GM19372 (cell line): ENCODE measurements around the gene WDR54.
"Not testable (repeated sequence)": the region's sequence is repeated elsewhere in the genome, so short reads cannot be mapped to it uniquely, and the experiment has no call there.

ENCODE experiments used
- ATAC-seq: cut with Tn5 transposase; IDR thresholded peaks from one replicate; pipeline ENCODE4 v1.9.1; 2021; ENCODE audit warnings: mild to moderate bottlenecking, low read depth, moderate library complexity; ENCODE audit not compliant: unreplicated experiment

Gene WDR54

DNA sequence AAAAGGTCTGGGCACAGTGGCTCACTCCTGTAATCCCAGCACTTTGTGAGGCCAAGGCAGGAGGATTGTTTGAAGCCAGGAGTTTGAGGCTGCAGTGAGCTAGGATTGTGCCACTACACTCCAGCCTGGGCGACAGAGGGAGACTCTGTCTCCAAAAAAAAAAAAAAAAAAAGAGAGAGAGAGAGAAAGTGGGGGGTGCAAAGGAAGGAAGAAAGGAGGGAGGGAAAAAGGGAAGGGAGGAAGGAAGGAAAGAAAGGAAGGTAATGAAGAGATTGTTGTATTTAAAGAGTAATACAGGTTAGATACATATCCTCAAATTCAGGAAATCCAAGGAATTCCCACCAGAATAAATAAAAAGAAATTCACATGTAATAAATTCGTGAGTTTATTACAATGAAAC is 19.6 kb upstream of the WDR54 start:
- ATAC-seq: no peak

DNA sequence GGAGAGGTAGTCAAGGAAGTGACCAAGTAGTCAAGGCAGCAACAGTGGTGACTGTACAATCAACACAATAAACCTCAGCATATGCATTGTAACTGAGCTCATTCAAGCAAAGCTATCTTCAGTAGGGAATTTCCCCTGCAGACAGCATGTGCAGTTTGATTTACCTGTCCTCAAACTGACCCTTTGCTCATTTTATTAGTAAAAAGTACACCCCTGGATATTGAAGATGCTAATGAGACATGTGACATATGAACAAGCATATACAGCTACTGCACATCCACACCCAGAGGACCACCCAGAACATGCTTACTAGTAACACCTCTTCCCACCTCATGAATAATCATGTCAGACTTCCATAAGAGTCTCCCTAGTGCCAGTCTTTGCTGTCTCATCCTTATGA is 15.5 kb upstream of the WDR54 start:
- no peak for ATAC-seq

GRCh38 chr2:74407682-74408081 is 13.8 kb upstream of the WDR54 start:
- ATAC-seq: no peak

DNA sequence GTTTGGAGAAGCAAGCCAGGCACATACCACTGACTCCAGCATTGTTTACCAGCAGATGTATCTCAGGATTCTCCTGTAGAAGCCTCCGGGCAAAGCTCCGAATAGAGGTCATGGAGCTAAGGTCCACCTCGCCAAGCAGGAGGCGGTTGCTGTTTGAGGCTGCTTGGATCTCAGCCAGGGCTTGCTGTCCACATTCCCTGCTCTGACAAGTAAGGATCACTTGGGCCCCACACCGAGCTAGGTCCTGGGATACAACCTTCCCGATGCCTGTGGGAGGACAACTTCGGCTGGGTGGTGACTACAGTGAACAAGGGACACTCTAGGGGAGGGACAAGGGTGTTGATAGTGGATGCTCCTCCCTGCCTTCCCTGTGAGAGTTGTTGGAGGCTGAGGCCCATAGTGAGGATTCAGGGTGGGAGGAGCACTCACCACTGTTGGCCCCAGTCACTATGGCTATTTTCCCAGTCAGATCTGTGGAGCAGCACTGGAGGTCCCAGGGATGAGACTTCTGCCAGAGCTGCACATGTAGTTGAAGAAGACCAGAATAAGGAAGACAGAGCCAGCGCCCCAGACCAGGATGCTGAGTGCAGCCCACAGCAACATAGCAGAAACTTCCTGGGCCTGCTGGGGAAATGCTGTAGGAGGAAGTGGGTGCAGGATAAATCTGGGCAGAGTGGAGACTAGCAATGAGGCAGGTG is 8.4 kb upstream of the WDR54 start:
- ATAC-seq: no peak

DNA sequence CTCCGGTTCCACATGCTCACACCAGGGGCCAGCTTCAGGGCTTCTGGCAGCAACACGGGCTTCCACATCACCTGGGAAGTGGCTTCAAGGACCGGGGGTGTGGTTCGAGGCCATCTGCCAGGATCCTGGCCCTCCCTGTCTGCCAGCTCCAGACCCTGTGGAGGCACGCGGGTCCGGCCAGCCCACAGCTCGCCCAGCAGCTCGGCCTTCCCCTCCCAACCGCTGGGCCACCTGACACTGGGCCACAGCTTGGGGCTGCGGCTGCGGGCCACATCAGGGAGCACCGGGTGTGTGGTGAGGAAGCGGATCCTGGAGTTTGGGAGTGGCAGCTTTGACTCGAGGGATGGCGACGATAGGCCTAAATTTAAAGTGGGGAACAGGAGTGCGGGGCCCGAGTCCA is 7.1 kb upstream of the WDR54 start:
- ATAC-seq: no peak

DNA sequence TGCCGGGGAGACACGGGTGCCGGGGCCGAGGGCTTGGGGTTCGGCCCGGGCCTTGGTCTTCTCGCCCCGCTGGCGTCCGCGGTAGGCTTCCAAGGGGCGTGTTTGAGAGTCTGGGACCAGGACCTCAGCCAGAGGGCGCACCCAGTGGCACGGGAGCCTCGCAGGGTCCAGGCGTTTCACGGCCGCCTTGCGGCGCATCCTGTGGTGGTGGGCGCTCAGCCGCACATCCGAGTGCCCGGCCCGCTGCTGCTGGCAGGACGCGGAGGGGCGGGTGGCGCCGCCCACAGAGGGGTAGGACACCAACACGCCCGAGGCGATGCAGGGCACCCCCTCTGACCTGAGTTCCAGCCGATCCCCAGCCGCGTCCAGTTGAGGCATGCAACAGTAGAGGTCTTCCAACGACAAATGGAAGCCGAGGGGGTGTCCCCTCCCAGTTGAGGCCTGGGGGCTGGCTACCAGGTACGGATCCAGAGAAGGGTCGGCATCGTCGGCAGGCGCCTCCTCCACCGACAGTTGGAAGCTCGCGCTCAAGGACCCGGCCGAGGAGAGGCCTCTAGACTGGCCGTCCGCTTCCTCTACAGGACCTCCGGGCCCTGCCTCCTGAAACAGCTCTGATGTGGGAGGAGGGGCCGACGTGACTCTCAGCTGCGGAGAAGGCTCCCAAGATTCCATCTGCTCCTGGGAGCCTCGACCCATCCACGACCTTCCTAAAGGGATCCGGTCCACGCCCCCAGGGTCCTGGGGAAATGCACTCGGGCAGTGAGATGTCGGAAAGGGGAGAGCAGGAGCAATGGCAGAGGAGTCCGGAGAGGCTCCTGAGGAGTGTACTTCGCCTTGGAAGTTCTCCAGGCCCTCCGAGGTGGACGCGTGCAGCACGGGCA is 6.4 kb upstream of the WDR54 start:
- ATAC-seq: no peak

DNA sequence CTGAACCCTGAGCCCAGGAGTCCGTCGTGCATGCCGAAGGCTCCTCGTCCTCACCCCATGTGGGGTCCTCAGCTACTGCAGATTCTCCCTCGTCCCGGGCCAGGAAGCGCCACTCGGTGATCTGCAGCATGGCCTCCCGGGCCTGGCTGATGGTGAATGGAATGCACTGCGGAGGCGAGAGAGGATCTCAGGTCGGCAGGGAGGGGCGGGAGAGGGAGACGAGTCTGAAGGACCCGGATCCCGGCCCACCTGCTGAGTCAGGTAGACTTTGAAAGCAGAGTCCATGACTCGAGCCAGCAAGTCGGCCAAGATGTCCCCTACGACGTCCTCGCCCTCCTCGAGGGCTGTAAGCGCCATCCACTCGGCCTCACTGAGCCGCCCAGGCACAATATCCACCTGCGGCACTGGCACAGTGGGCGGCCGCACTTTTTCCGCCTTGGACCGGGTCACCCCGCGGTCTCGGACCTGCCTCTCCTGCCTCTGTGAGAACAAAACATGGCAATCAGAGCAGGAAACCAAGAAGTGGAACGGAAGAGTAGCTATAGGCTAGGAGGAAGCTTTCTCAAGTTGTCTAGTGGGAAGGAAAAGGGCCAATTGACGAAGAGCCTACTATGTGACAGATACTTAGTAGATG is 5.7 kb upstream of the WDR54 start:
- no peak for ATAC-seq

GRCh38 chr2:74416778-74417177 is 4.8 kb upstream of the WDR54 start:
- ATAC-seq: no peak

- ATAC-seq: no peak
Measured at GRCh38 chr2:74417197-74417596, 4.3 kb upstream of the WDR54 start.

DNA sequence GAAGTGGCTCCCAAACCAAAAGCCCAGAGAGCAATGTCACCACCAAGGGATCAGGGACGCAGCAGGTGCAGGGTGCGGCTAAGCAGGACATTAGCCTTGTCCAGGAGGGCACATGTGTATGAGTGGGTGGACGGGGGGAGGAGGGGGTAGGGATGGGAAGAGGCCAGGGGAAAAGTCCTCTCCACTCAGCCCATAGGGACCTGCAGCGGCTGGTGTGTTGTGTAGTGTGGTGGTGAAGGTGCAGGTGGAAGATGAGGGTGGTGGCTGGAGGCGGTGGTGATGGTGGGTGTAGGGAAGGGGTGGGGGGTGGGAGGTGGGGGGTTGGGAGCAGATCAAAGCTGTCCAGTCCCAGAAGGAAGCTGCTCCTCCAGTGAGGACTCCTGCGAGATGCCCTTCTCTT is 3.8 kb upstream of the WDR54 start:
- no peak for ATAC-seq

GRCh38 chr2:74418312-74418711 is 3.2 kb upstream of the WDR54 start:
- ATAC-seq: no peak

GRCh38 chr2:74419345-74419744 is 2.2 kb upstream of the WDR54 start:
- no peak for ATAC-seq

- ATAC-seq: no peak
Measured at GRCh38 chr2:74420006-74420405, 1.5 kb upstream of the WDR54 start.

DNA sequence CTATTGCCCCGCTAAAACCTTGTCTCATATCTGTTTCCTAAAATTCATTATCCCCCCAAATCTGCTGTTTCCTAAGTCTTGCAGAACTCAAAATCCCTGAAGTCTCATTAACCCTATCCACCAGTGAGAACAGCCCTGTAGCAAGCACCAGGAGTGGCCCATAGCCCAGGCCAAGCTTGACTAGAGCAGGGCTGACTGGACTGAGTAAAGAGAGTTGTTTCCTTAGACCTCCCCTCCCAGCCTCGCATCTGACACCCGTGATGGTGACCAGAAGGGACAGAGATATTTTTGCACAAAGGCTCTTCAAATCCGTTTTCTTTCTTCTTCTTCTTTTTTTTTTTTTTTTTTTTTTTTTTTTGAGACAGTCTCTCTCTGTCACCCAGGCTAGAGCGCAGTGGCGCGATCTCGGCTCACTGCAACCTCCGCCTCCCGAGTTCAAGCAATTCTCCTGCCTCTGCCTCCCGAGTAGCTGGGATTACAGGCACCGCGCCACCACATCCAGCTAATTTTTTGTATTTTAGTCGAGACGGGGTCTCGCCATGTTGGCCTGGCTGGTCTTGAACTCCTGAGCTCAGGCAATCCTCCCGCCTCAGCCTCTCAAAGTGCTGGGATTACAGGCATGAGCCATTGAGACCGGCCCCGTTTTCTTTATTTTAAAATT is 957 bp upstream of the WDR54 start:
- not testable (repeated sequence) for ATAC-seq

DNA sequence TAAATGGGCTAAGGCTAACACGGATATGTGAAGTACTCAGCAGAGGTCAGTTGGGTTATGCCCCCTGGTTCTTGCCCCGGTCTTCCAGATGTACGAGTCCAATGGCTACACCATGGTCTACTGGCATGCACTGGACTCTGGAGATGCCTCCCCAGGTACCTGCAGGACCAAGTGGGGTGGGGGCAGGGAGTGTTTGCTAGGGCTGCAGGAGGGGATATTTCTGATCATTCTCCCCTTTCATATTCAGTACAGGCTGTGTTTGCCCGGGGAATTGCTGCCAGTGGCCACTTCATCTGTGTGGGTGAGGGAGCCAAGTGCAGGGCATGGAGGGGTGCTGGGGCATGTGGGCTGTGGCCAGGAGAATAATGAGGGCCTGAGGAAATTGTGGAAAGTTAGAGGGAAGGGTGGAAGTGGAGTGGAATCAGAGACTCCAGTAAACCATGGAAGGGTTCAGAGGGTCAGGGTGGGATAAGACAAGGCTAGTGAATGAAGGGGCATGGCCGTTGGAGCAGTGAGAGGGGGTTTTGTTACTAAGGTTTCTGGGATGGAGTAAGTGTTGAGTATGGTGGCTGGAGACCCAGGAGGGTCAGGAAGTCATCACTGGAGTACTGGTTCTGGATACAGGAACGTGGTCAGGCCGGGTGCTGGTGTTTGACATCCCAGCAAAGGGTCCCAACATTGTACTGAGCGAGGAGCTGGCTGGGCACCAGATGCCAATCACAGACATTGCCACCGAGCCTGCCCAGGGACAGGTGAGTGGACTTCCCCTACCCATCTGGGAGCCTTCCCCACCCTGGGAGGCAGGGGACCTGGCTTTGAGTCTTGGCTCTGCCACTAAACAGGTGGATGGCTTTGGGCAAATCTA is 1.9 kb downstream of the WDR54 start:
- ATAC-seq: no peak

DNA sequence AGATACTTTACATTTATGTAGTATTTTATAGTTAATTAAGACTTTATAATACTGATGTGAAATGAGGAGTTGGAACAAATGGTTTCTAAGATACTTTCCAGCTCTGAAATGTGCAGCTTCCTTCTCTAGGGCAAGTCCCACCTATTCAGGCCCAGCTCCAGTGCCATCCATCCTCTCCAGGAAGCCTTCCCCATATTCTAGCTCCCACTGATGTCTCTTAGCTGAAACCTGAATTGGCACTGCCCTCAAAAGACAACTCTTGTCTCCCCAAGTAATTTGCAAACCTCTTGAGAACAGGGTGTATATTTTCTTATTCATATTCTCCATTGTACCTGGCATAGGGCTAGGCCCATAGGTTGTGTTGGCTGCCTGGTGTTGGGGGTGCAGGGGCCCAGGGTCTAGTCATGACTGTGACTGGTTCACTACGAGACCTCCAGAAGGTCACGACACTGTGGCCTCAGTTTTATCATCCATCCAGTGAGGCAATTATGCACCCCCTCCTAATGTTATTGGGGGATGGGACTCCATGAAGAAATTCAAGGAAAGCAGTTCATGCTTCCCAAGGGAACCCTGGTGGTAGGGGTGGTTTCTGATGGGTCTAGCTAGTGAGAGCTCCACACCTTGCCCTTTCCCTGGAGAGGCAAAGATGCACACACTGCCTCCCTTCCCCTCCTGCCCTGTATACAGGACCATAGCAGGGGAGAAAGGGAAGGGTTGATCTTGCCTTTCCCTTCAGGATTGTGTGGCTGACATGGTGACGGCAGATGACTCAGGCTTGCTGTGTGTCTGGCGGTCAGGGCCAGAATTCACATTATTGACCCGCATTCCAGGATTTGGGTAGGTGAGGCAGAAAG is 2.8 kb downstream of the WDR54 start:
- ATAC-seq: no peak

DNA sequence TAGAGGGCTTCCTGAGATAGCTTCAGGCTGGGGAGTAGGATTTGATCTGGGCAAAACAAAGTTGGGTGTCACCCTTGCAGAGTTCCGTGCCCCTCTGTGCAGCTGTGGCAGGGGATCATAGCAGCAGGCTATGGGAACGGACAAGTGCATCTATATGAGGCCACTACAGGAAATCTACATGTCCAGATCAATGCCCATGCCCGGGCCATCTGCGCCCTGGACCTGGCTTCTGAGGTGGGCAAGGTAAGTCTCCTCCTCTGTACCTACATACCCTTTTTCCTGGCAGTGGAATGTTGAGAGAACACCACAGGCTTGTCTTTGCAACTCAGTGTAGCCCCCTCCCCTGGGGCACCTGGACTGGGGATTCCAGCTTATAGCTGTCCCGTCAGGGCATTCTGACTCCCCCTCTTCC is 3.5 kb downstream of the WDR54 start:
- ATAC-seq: no peak

GRCh38 chr2:74425523-74425922 is 4.0 kb downstream of the WDR54 start:
- ATAC-seq: no peak

DNA sequence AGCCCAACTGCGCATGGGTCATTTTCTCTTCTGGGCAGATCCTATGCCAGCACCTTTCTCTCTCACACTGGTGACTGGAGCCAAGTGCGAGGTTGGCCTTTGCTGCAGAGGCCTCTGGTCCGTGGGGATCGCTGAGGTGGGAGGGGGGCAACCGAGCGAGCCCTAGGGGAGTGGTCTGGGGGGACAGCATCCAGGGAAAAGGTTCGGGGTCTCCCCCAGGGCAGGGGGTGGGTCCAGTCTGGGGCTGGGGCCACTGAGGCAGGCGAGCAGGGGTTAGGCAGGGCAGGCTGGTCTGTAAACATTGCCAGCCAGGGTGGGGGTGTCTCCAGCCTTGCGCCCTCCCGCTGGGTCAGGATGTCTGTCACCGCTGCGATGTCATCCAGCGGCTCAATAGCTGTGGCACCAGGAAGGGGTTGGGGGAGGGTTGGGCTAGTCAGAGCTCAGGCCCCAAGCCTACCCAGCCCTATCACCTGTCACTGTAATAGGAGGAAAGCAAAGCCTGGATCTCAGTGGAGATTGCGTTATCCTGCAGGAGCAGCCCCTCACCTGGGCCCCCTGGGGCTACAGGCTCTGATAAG is 4.7 kb downstream of the WDR54 start:
- ATAC-seq: no peak
